Measurements from ENCODE around the gene TSHZ2. TPM values are rescaled to one million over a fixed set of nuclear protein-coding genes. Genes with fewer than 3 reads are reported as not detected.

Gene TSHZ2
- total RNA-seq, 1 experiment from 2014 or later, result 0.20 TPM

DNA sequence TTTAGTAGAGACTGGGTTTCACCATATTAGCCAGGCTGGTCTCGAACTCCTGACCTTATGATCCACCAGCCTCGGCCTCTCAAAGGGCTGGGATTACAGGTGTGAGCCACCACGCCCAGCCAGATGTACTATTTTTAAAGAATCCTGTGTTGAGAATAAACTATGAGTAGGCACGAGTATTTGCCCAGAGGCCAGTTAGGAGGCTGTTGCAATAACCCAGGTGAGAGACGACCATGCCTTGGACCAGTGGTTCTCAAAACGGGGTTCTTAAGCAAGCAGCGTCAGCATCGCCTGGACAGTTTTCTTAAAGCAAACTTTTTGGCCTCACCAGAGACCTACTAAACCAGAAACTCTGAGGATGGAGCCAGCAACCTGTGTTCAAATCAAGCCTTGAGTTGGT lies 362.7 kb downstream of the TSHZ2 start:
- Mint-ChIP-seq H3K4me3 (no peak overlapping the region), H3K4me1 (peaks cover 22% of the 10 kb centered on the region), H3K27ac (no peak overlapping the region), H3K36me3 (no peaks in the 10 kb centered on the region; the same call in 1 of the 2 replicates), H3K9me3 (no peaks in the 10 kb centered on the region), H3K27me3 (ENCODE audit: low read depth) (no peaks in the 10 kb centered on the region)
- ChIA-PET CTCF (interaction anchor here (2.5 kb wide), 1 partner anchor 126 kb away, joined by 11 read pairs; no protein-coding TSS in a partner anchor), POLR2A (no interaction called here)
- DNase-seq (ENCODE audit: low spot score) (no peak), ATAC-seq (no peak)
- TF ChIP-seq, protein P1, sequence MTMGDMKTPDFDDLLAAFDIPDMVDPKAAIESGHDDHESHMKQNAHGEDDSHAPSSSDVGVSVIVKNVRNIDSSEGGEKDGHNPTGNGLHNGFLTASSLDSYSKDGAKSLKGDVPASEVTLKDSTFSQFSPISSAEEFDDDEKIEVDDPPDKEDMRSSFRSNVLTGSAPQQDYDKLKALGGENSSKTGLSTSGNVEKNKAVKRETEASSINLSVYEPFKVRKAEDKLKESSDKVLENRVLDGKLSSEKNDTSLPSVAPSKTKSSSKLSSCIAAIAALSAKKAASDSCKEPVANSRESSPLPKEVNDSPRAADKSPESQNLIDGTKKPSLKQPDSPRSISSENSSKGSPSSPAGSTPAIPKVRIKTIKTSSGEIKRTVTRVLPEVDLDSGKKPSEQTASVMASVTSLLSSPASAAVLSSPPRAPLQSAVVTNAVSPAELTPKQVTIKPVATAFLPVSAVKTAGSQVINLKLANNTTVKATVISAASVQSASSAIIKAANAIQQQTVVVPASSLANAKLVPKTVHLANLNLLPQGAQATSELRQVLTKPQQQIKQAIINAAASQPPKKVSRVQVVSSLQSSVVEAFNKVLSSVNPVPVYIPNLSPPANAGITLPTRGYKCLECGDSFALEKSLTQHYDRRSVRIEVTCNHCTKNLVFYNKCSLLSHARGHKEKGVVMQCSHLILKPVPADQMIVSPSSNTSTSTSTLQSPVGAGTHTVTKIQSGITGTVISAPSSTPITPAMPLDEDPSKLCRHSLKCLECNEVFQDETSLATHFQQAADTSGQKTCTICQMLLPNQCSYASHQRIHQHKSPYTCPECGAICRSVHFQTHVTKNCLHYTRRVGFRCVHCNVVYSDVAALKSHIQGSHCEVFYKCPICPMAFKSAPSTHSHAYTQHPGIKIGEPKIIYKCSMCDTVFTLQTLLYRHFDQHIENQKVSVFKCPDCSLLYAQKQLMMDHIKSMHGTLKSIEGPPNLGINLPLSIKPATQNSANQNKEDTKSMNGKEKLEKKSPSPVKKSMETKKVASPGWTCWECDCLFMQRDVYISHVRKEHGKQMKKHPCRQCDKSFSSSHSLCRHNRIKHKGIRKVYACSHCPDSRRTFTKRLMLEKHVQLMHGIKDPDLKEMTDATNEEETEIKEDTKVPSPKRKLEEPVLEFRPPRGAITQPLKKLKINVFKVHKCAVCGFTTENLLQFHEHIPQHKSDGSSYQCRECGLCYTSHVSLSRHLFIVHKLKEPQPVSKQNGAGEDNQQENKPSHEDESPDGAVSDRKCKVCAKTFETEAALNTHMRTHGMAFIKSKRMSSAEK (CRISPR knock-in tag; IDR thresholded peaks at IDR 0.05; ENCODE audit: borderline replicate concordance), result no peak
- TF ChIP-seq, protein P2, sequence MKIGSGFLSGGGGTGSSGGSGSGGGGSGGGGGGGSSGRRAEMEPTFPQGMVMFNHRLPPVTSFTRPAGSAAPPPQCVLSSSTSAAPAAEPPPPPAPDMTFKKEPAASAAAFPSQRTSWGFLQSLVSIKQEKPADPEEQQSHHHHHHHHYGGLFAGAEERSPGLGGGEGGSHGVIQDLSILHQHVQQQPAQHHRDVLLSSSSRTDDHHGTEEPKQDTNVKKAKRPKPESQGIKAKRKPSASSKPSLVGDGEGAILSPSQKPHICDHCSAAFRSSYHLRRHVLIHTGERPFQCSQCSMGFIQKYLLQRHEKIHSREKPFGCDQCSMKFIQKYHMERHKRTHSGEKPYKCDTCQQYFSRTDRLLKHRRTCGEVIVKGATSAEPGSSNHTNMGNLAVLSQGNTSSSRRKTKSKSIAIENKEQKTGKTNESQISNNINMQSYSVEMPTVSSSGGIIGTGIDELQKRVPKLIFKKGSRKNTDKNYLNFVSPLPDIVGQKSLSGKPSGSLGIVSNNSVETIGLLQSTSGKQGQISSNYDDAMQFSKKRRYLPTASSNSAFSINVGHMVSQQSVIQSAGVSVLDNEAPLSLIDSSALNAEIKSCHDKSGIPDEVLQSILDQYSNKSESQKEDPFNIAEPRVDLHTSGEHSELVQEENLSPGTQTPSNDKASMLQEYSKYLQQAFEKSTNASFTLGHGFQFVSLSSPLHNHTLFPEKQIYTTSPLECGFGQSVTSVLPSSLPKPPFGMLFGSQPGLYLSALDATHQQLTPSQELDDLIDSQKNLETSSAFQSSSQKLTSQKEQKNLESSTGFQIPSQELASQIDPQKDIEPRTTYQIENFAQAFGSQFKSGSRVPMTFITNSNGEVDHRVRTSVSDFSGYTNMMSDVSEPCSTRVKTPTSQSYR (CRISPR knock-in tag; IDR thresholded peaks at IDR 0.05), result no peak
- TF ChIP-seq ELF4 (CRISPR knock-in tag; IDR thresholded peaks at IDR 0.05; ENCODE audit: low read depth) (no peak), ZNF396 (CRISPR knock-in tag; IDR thresholded peaks at IDR 0.05; ENCODE audit: borderline replicate concordance) (no peak), GTF2I (CRISPR knock-in tag; conservative IDR thresholded peaks at IDR 0.05) (no peak), FOXP1 (CRISPR knock-in tag; IDR thresholded peaks at IDR 0.05; ENCODE audit: borderline replicate concordance) (no peak), ZNF121 (CRISPR knock-in tag; IDR thresholded peaks at IDR 0.05) (no peak), NFYB (CRISPR knock-in tag; conservative IDR thresholded peaks at IDR 0.05; ENCODE audit: low read depth) (no peak), NR3C1 (CRISPR knock-in tag; conservative IDR thresholded peaks at IDR 0.05; ENCODE audit: low read depth) (no peak), NFATC4 (CRISPR knock-in tag; IDR thresholded peaks at IDR 0.05) (no peak), MYBL2 (CRISPR knock-in tag; IDR thresholded peaks at IDR 0.05) (no peak)
- TF ChIP-seq, protein P3, sequence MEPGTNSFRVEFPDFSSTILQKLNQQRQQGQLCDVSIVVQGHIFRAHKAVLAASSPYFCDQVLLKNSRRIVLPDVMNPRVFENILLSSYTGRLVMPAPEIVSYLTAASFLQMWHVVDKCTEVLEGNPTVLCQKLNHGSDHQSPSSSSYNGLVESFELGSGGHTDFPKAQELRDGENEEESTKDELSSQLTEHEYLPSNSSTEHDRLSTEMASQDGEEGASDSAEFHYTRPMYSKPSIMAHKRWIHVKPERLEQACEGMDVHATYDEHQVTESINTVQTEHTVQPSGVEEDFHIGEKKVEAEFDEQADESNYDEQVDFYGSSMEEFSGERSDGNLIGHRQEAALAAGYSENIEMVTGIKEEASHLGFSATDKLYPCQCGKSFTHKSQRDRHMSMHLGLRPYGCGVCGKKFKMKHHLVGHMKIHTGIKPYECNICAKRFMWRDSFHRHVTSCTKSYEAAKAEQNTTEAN (CRISPR knock-in tag; IDR thresholded peaks at IDR 0.05), result no peak
- TF ChIP-seq, protein P4, sequence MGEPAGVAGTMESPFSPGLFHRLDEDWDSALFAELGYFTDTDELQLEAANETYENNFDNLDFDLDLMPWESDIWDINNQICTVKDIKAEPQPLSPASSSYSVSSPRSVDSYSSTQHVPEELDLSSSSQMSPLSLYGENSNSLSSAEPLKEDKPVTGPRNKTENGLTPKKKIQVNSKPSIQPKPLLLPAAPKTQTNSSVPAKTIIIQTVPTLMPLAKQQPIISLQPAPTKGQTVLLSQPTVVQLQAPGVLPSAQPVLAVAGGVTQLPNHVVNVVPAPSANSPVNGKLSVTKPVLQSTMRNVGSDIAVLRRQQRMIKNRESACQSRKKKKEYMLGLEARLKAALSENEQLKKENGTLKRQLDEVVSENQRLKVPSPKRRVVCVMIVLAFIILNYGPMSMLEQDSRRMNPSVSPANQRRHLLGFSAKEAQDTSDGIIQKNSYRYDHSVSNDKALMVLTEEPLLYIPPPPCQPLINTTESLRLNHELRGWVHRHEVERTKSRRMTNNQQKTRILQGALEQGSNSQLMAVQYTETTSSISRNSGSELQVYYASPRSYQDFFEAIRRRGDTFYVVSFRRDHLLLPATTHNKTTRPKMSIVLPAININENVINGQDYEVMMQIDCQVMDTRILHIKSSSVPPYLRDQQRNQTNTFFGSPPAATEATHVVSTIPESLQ (CRISPR knock-in tag; IDR thresholded peaks at IDR 0.05), result no peak
- TF ChIP-seq, protein P5, sequence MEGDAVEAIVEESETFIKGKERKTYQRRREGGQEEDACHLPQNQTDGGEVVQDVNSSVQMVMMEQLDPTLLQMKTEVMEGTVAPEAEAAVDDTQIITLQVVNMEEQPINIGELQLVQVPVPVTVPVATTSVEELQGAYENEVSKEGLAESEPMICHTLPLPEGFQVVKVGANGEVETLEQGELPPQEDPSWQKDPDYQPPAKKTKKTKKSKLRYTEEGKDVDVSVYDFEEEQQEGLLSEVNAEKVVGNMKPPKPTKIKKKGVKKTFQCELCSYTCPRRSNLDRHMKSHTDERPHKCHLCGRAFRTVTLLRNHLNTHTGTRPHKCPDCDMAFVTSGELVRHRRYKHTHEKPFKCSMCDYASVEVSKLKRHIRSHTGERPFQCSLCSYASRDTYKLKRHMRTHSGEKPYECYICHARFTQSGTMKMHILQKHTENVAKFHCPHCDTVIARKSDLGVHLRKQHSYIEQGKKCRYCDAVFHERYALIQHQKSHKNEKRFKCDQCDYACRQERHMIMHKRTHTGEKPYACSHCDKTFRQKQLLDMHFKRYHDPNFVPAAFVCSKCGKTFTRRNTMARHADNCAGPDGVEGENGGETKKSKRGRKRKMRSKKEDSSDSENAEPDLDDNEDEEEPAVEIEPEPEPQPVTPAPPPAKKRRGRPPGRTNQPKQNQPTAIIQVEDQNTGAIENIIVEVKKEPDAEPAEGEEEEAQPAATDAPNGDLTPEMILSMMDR (IDR thresholded peaks at IDR 0.05), result no peak
- TF ChIP-seq, protein P6, sequence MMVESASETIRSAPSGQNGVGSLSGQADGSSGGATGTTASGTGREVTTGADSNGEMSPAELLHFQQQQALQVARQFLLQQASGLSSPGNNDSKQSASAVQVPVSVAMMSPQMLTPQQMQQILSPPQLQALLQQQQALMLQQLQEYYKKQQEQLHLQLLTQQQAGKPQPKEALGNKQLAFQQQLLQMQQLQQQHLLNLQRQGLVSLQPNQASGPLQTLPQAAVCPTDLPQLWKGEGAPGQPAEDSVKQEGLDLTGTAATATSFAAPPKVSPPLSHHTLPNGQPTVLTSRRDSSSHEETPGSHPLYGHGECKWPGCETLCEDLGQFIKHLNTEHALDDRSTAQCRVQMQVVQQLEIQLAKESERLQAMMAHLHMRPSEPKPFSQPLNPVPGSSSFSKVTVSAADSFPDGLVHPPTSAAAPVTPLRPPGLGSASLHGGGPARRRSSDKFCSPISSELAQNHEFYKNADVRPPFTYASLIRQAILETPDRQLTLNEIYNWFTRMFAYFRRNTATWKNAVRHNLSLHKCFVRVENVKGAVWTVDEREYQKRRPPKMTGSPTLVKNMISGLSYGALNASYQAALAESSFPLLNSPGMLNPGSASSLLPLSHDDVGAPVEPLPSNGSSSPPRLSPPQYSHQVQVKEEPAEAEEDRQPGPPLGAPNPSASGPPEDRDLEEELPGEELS (CRISPR knock-in tag; IDR thresholded peaks at IDR 0.05), result no peak
- TF ChIP-seq, protein P7, sequence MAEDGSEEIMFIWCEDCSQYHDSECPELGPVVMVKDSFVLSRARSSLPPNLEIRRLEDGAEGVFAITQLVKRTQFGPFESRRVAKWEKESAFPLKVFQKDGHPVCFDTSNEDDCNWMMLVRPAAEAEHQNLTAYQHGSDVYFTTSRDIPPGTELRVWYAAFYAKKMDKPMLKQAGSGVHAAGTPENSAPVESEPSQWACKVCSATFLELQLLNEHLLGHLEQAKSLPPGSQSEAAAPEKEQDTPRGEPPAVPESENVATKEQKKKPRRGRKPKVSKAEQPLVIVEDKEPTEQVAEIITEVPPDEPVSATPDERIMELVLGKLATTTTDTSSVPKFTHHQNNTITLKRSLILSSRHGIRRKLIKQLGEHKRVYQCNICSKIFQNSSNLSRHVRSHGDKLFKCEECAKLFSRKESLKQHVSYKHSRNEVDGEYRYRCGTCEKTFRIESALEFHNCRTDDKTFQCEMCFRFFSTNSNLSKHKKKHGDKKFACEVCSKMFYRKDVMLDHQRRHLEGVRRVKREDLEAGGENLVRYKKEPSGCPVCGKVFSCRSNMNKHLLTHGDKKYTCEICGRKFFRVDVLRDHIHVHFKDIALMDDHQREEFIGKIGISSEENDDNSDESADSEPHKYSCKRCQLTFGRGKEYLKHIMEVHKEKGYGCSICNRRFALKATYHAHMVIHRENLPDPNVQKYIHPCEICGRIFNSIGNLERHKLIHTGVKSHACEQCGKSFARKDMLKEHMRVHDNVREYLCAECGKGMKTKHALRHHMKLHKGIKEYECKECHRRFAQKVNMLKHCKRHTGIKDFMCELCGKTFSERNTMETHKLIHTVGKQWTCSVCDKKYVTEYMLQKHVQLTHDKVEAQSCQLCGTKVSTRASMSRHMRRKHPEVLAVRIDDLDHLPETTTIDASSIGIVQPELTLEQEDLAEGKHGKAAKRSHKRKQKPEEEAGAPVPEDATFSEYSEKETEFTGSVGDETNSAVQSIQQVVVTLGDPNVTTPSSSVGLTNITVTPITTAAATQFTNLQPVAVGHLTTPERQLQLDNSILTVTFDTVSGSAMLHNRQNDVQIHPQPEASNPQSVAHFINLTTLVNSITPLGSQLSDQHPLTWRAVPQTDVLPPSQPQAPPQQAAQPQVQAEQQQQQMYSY (CRISPR knock-in tag; IDR thresholded peaks at IDR 0.05), result no peak
- TF ChIP-seq, protein P8, sequence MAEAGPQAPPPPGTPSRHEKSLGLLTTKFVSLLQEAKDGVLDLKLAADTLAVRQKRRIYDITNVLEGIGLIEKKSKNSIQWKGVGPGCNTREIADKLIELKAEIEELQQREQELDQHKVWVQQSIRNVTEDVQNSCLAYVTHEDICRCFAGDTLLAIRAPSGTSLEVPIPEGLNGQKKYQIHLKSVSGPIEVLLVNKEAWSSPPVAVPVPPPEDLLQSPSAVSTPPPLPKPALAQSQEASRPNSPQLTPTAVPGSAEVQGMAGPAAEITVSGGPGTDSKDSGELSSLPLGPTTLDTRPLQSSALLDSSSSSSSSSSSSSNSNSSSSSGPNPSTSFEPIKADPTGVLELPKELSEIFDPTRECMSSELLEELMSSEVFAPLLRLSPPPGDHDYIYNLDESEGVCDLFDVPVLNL (CRISPR knock-in tag; IDR thresholded peaks at IDR 0.05; ENCODE audit: borderline replicate concordance, low read depth), result no peak

Measured in WTC11 (cell line).